ENCODE measurements around the gene PLA2G4A.

DNA sequence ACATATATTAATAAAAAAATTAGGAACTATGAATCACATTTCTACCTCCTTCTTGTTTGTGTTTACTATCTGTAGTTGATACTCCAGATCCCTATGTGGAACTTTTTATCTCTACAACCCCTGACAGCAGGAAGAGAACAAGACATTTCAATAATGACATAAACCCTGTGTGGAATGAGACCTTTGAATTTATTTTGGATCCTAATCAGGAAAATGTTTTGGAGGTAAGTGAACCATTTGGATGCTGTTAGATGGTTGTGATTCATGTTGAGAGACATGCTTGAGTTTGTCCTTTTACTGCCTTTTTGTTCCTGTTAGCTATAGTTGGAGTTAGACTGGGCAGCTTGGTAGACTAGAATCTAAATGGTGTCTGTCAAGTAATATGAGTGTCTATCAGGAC lies 64.2 kb downstream of the PLA2G4A start:
- TF ChIP-seq POLR2AphosphoS5 (IDR thresholded peaks at IDR 0.05; ENCODE audit: borderline replicate concordance, low read depth, low read length) (no peak), EZH2 (IDR thresholded peaks at IDR 0.05) (no peak), FOXP2 (optimal IDR thresholded peaks at IDR 0.05; ENCODE audit: control extremely low read depth, extremely low read length, insufficient read depth) (no peak)

Measured in SK-N-MC (cell line).